Testis (tissue), 2 donors: ENCODE results near the gene KRT74.

ENCODE experiments used
- CTCF ChIP-seq, 3 experiments: fragments of 450-650 bp in 2 of 3; fragments of 200-600 bp in 1 of 3; sonication (generic) in 1 of 3; IDR thresholded peaks; one replicate each; pipeline ENCODE4 v1.5.1; 2016 to 2019; ENCODE audit warnings: antibody characterized with exemption in 3 of 3, mild to moderate bottlenecking in 2 of 3, moderate library complexity in 1 of 3
- POLR2A ChIP-seq: fragments of 450-650 bp; IDR thresholded peaks from one replicate; pipeline ENCODE4 v1.6.1; 2017; ENCODE audit warnings: antibody characterized with exemption, mild to moderate bottlenecking, moderate library complexity

GRCh38 chr12:52517005-52517835 is 56.4 kb downstream of the KRT74 start:
- TF ChIP-seq POLR2A (no peak), CTCF (IDR thresholded peaks at IDR 0.05) (no peak)
